OCI-LY3 (cell line): ENCODE measurements around the gene FOXN1.
"Not testable (repeated sequence)": the region's sequence is repeated elsewhere in the genome, so short reads cannot be mapped to it uniquely, and the experiment has no call there.

ENCODE experiments used
- H2AFZ ChIP-seq: fragments of 200-600, 300-600 bp; shearing (Covaris generic); 2 replicates; pipeline ENCODE4 v1.6.0; 2014; ENCODE audit warnings: antibody characterized with exemption, low read depth, low read length
- H3K27ac ChIP-seq: fragments of 200-600, 300-600 bp; sonication (generic); 2 replicates; pipeline ENCODE4 v1.5.1; 2014; ENCODE audit warnings: mild to moderate bottlenecking, low read length, moderate library complexity, mixed read lengths
- H3K27me3 ChIP-seq: fragments of 200-600, 300-600 bp; sonication (generic); 2 replicates; pipeline ENCODE4 v1.6.1; 2014; ENCODE audit warnings: low read depth, low read length, mixed read lengths
- H3K36me3 ChIP-seq: fragments of 200-600, 300-600 bp; sonication (generic); replicated peaks from 2 replicates; pipeline ENCODE3; 2014; ENCODE audit warnings: low read depth, low read length, mixed read lengths
- H3K4me1 ChIP-seq: fragments of 300-600, 200-600 bp; sonication (generic); 2 replicates; pipeline ENCODE4 v1.6.1; 2014; ENCODE audit warnings: low read length, mixed read lengths
- H3K4me2 ChIP-seq: fragments of 200-600, 300-600 bp; sonication (generic); 2 replicates; pipeline ENCODE4 v1.6.1; 2014; ENCODE audit warnings: low read length, mixed read lengths
- H3K4me3 ChIP-seq: fragments of 300-600, 200-600 bp; sonication (generic); 2 replicates; pipeline ENCODE4 v1.5.1; 2014; ENCODE audit warnings: antibody characterized with exemption, mild to moderate bottlenecking, low read length, moderate library complexity
- H3K79me2 ChIP-seq: fragments of 300-600, 200-600 bp; shearing (Covaris generic); 2 replicates; pipeline ENCODE4 v1.6.1; 2014; ENCODE audit warnings: mild to moderate bottlenecking, low read length, mixed read lengths
- H3K9ac ChIP-seq: fragments of 300-600, 200-600 bp; shearing (Covaris generic); 2 replicates; pipeline ENCODE4 v1.6.0; 2014; ENCODE audit warnings: mild to moderate bottlenecking, low read length, moderate library complexity
- H3K9me3 ChIP-seq: fragments of 200-600, 300-600 bp; shearing (Covaris generic); 2 replicates; pipeline ENCODE4 v1.6.1; 2014; ENCODE audit warnings: low read length, mixed read lengths; ENCODE audit not compliant: insufficient read depth
- H4K20me1 ChIP-seq: fragments of 200-600, 300-600 bp; sonication (generic); 2 replicates; pipeline ENCODE4 v1.6.1; 2016; ENCODE audit warnings: low read length, mixed read lengths; ENCODE audit not compliant: insufficient read depth
- CTCF ChIP-seq: fragments of 200-600, 300-600 bp; sonication (generic); IDR thresholded peaks from 2 replicates; pipeline ENCODE4 v1.5.1; 2014; ENCODE audit warnings: antibody characterized with exemption, low read length, low read depth
- EZH2phosphoT487 ChIP-seq: fragments of 200-600 bp; shearing (Covaris generic); IDR thresholded peaks from 2 replicates; pipeline ENCODE4 v1.6.1; 2018; ENCODE audit warnings: antibody characterized with exemption, mixed run types, low read depth

The FOXN1 gene

GRCh38 chr17:28575126-28575795 is 69.1 kb downstream of the FOXN1 start:
- no peak overlapping the region for H3K4me3 ChIP-seq
- peak overlapping the region; percentile 68 for H3K4me2 ChIP-seq
- H3K4me1 ChIP-seq, result peaks cover 39% of the 10 kb centered on the region

GRCh38 chr17:28576016-28576415 is 69.9 kb downstream of the FOXN1 start:
- H3K27me3 ChIP-seq, H3K9me3 ChIP-seq, H3K79me2 ChIP-seq, H2AFZ ChIP-seq, H4K20me1 ChIP-seq, H3K27ac ChIP-seq: not testable (repeated sequence)
- peaks cover 43% of the 10 kb centered on the region for H3K4me1 ChIP-seq
- peak overlapping the region; percentile 69 for H3K4me3 ChIP-seq
- H3K9ac ChIP-seq, result peak overlapping the region; percentile 20; the same call in 1 of the 2 replicates
- H3K36me3 ChIP-seq, result peaks cover 73% of the 10 kb centered on the region
- peak overlapping the region; percentile 68 for H3K4me2 ChIP-seq

More at GRCh38 chr17:28575126-28575795, 69.1 kb downstream of the FOXN1 start:
- H3K27ac ChIP-seq, result no peak overlapping the region
- H2AFZ ChIP-seq, result no peak overlapping the region
- no peaks in the 10 kb centered on the region for H3K27me3 ChIP-seq
- H3K79me2 ChIP-seq, result peaks cover 8% of the 10 kb centered on the region
- H3K9ac ChIP-seq, result no peak overlapping the region
- H4K20me1 ChIP-seq, result 0 out of 2 replicates have a peak, but pooled peaks cover 5% of the 10 kb centered on the region
- no peaks in the 10 kb centered on the region for H3K9me3 ChIP-seq
- peaks cover 66% of the 10 kb centered on the region for H3K36me3 ChIP-seq
- TF ChIP-seq EZH2phosphoT487 (no peak), CTCF (no peak)

GRCh38 chr17:28576758-28577465 is 70.8 kb downstream of the FOXN1 start, which contains the start of gene ALDOC:
TSS of gene ALDOC (minus strand) at chr17:28576895. CDS start at chr17:28575532, 1,363 bp downstream.
- peak within 1 kb of the TSS; percentile 76 for H3K4me3 ChIP-seq
- H3K79me2 ChIP-seq, result no peaks in the 10 kb centered on the region
- peak within 1 kb of the TSS; percentile 68 for H3K4me2 ChIP-seq
- H3K4me1 ChIP-seq, result peaks cover 42% of the 10 kb centered on the region
- H3K9ac ChIP-seq, result peak within 1 kb of the TSS; percentile 48; the same call in 1 of the 2 replicates
- peaks cover 76% of the 10 kb centered on the region for H3K36me3 ChIP-seq
- H3K27ac ChIP-seq, result peak within 1 kb of the TSS; percentile 44
- H4K20me1 ChIP-seq, result peaks cover 5% of the 10 kb centered on the region; the same call in 1 of the 2 replicates
- no peaks in the 10 kb centered on the region for H3K27me3 ChIP-seq
- no peak for TF ChIP-seq EZH2phosphoT487
- no peaks in the 10 kb centered on the region for H3K9me3 ChIP-seq
- H2AFZ ChIP-seq, result 0 out of 2 replicates have a peak within 1 kb of the TSS, but pooled peaks have one; percentile 31

- Histone ChIP-seq H4K20me1 (peaks cover 5% of the 10 kb centered on the region; the same call in 1 of the 2 replicates), H3K79me2 (no peaks in the 10 kb centered on the region), H3K36me3 (peaks cover 81% of the 10 kb centered on the region), H3K9ac (no peak overlapping the region; the same call in 1 of the 2 replicates), H3K27ac (peak overlapping the region; percentile 44), H3K9me3 (no peaks in the 10 kb centered on the region), H3K27me3 (no peaks in the 10 kb centered on the region), H2AFZ (no peak overlapping the region), H3K4me2 (peak overlapping the region; percentile 62), H3K4me3 (peak overlapping the region; percentile 76; the same call in 1 of the 2 replicates), H3K4me1 (peaks cover 39% of the 10 kb centered on the region)
- TF ChIP-seq CTCF (no peak), EZH2phosphoT487 (no peak)
Observed at GRCh38 chr17:28577466-28577824, 71.3 kb downstream of the FOXN1 start.
